HepG2 (cell line): ENCODE results near the gene EIF6. TPM values are rescaled to one million over a fixed set of nuclear protein-coding genes. Genes with fewer than 3 reads are reported as not detected.

ENCODE experiments used
- CHCHD3 ChIP-seq: sonication (generic); formaldehyde crosslinking; IDR thresholded peaks from 2 replicates; pipeline ENCODE4 v1.8.0; 2022; ENCODE audit warnings: mild to moderate bottlenecking, missing genetic modification reagents, moderate library complexity
- CREB3 ChIP-seq: sonication (generic); formaldehyde crosslinking; IDR thresholded peaks from 2 replicates; pipeline ENCODE4 v1.5.0; 2020; ENCODE audit warnings: missing genetic modification reagents
- CREM ChIP-seq, 2 experiments: sonication (generic) in 1 of 2; formaldehyde crosslinking in 1 of 2; IDR thresholded peaks; 2 replicates each; pipeline versions ENCODE4 v1.4.0 to v1.6.1; 2016 to 2020; ENCODE audit warnings: antibody characterized with exemption in 1 of 2, mild to moderate bottlenecking in 1 of 2, missing genetic modification reagents in 1 of 2
- HDAC2 ChIP-seq: sonication (generic); formaldehyde crosslinking; IDR thresholded peaks from 2 replicates; pipeline ENCODE4 v1.4.0; 2020; ENCODE audit warnings: missing genetic modification reagents
- HNRNPLL ChIP-seq: fragments of 200-400 bp; formaldehyde crosslinking; IDR thresholded peaks from 2 replicates; pipeline ENCODE4 v1.6.1; 2017; ENCODE audit warnings: mild to moderate bottlenecking, low read depth, low read length; ENCODE audit not compliant: poor library complexity, severe bottlenecking
- NR2F2 ChIP-seq: IDR thresholded peaks from 2 replicates; pipeline ENCODE4 v1.6.1; 2012; ENCODE audit warnings: low read depth, inconsistent platforms, borderline replicate concordance
- NRL ChIP-seq: sonication (generic); formaldehyde crosslinking; IDR thresholded peaks from 2 replicates; pipeline ENCODE4 v1.5.0; 2020; ENCODE audit warnings: missing genetic modification reagents, mild to moderate bottlenecking, moderate library complexity, borderline replicate concordance
- RXRA ChIP-seq: sonication (generic); formaldehyde crosslinking; IDR thresholded peaks from 2 replicates; pipeline ENCODE4 v1.5.1; 2020; ENCODE audit warnings: missing genetic modification reagents
- SALL1 ChIP-seq: sonication (generic); formaldehyde crosslinking; IDR thresholded peaks from 2 replicates; pipeline ENCODE4 v1.8.0; 2022; ENCODE audit warnings: mild to moderate bottlenecking, missing genetic modification reagents
- SMARCE1 ChIP-seq: fragments of 450-650 bp; IDR thresholded peaks from 2 replicates; pipeline ENCODE4 v1.6.1; 2017; ENCODE audit warnings: borderline replicate concordance
- ZFP1 ChIP-seq: IDR thresholded peaks from 2 replicates; pipeline ENCODE4 v1.6.1; 2016
- ZNF124 ChIP-seq: sonication (generic); formaldehyde crosslinking; IDR thresholded peaks from 2 replicates; pipeline ENCODE4 v1.4.0; 2020; ENCODE audit warnings: missing genetic modification reagents
- ZNF510 ChIP-seq: sonication (generic); formaldehyde crosslinking; IDR thresholded peaks from 2 replicates; pipeline ENCODE4 v1.4.0; 2020; ENCODE audit warnings: low read depth, mild to moderate bottlenecking, missing genetic modification reagents
- ZNF678 ChIP-seq: sonication (generic); formaldehyde crosslinking; IDR thresholded peaks from 2 replicates; pipeline ENCODE4 v1.4.0; 2020; ENCODE audit warnings: mild to moderate bottlenecking, missing genetic modification reagents
- ZNF710 ChIP-seq: sonication (generic); formaldehyde crosslinking; IDR thresholded peaks from 2 replicates; pipeline ENCODE4 v1.5.0; 2020; ENCODE audit warnings: mild to moderate bottlenecking, missing genetic modification reagents, borderline replicate concordance
- polyA plus RNA-seq, 8 experiments: library from polyadenylated mRNA; depleted of rRNA in 3 of 8; stranded (reverse) in 7 of 8; unstranded in 1 of 8; fragments of >200 nt; fragmentation: Illumina TruSeq in 4 of 8; extraction: Trizol in 4 of 8; gene quantifications; 2 replicates each; pipeline versions ENCODE4 v1.2.1 to v1.2.3, GENCODE V29; 2011 to 2016; ENCODE audit warnings: low read depth in 4 of 8, missing spikeins in 1 of 8, mixed read lengths in 1 of 8; ENCODE audit not compliant: insufficient read depth in 1 of 8
- total RNA-seq, 5 experiments: library from RNA; depleted of rRNA; stranded (reverse); fragments of >200 nt; fragmentation: Illumina TruSeq; extraction: Trizol; gene quantifications; 2 replicates each; pipeline ENCODE4 v1.2.3, GENCODE V29; 2016; ENCODE audit warnings: low read depth in 1 of 5
- TF ChIP-seq, protein P1 (sequence below): sonication (generic); formaldehyde crosslinking; IDR thresholded peaks from 2 replicates; pipeline ENCODE4 v1.9.0; 2021; ENCODE audit warnings: missing genetic modification reagents, mild to moderate bottlenecking, borderline replicate concordance
- TF ChIP-seq, protein P2 (sequence below): sonication (generic); formaldehyde crosslinking; IDR thresholded peaks from 2 replicates; pipeline ENCODE4 v1.5.0; 2020; ENCODE audit warnings: missing genetic modification reagents, mild to moderate bottlenecking, borderline replicate concordance
- TF ChIP-seq, protein P3 (sequence below): sonication (generic); formaldehyde crosslinking; IDR thresholded peaks from 2 replicates; pipeline ENCODE4 v1.4.0; 2020; ENCODE audit warnings: missing genetic modification reagents

Gene EIF6
- total and polyA plus RNA-seq, 2 of the 13 experiments (the other 11 are each of a cell fraction or from before 2014, with no cell fraction given): 462 to 466 TPM

- TF ChIP-seq SALL1 (CRISPR knock-in tag) (peak; percentile 89), NRL (peak; percentile 53; the same call in 1 of the 2 replicates), CREM (IDR thresholded peaks at IDR 0.05) (peak; percentile 79), CREM (CRISPR knock-in tag; IDR thresholded peaks at IDR 0.05) (no peak), HDAC2 (peak; percentile 70), RXRA (peak; percentile 90; the same call in 1 of the 2 replicates), NR2F2 (peak; percentile 64; the same call in 1 of the 2 replicates), ZNF678 (CRISPR knock-in tag) (peak; percentile 94; the same call in 1 of the 2 replicates), CREB3 (CRISPR knock-in tag) (no peak), ZFP1 (CRISPR knock-in tag) (peak; percentile 92), SMARCE1 (no peak), ZNF710 (CRISPR knock-in tag) (peak; percentile 89; the same call in 1 of the 2 replicates), CHCHD3 (CRISPR knock-in tag) (peak; percentile 98), ZNF510 (CRISPR knock-in tag) (peak; percentile 54; the same call in 1 of the 2 replicates), ZNF124 (CRISPR knock-in tag) (peak; percentile 60), HNRNPLL (peak; percentile 66)
- TF ChIP-seq, protein P1, sequence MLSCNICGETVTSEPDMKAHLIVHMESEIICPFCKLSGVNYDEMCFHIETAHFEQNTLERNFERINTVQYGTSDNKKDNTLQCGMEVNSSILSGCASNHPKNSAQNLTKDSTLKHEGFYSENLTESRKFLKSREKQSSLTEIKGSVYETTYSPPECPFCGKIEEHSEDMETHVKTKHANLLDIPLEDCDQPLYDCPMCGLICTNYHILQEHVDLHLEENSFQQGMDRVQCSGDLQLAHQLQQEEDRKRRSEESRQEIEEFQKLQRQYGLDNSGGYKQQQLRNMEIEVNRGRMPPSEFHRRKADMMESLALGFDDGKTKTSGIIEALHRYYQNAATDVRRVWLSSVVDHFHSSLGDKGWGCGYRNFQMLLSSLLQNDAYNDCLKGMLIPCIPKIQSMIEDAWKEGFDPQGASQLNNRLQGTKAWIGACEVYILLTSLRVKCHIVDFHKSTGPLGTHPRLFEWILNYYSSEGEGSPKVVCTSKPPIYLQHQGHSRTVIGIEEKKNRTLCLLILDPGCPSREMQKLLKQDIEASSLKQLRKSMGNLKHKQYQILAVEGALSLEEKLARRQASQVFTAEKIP (CRISPR knock-in tag): no peak
- TF ChIP-seq, protein P2, sequence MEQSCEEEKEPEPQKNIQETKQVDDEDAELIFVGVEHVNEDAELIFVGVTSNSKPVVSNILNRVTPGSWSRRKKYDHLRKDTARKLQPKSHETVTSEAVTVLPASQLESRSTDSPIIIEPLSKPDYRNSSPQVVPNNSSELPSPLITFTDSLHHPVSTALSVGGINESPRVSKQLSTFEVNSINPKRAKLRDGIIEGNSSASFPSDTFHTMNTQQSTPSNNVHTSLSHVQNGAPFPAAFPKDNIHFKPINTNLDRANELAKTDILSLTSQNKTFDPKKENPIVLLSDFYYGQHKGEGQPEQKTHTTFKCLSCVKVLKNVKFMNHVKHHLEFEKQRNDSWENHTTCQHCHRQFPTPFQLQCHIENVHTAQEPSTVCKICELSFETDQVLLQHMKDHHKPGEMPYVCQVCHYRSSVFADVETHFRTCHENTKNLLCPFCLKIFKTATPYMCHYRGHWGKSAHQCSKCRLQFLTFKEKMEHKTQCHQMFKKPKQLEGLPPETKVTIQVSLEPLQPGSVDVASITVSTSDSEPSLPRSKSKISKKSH (CRISPR knock-in tag): peak; percentile 89; the same call in 1 of the 2 replicates
- TF ChIP-seq, protein P3, sequence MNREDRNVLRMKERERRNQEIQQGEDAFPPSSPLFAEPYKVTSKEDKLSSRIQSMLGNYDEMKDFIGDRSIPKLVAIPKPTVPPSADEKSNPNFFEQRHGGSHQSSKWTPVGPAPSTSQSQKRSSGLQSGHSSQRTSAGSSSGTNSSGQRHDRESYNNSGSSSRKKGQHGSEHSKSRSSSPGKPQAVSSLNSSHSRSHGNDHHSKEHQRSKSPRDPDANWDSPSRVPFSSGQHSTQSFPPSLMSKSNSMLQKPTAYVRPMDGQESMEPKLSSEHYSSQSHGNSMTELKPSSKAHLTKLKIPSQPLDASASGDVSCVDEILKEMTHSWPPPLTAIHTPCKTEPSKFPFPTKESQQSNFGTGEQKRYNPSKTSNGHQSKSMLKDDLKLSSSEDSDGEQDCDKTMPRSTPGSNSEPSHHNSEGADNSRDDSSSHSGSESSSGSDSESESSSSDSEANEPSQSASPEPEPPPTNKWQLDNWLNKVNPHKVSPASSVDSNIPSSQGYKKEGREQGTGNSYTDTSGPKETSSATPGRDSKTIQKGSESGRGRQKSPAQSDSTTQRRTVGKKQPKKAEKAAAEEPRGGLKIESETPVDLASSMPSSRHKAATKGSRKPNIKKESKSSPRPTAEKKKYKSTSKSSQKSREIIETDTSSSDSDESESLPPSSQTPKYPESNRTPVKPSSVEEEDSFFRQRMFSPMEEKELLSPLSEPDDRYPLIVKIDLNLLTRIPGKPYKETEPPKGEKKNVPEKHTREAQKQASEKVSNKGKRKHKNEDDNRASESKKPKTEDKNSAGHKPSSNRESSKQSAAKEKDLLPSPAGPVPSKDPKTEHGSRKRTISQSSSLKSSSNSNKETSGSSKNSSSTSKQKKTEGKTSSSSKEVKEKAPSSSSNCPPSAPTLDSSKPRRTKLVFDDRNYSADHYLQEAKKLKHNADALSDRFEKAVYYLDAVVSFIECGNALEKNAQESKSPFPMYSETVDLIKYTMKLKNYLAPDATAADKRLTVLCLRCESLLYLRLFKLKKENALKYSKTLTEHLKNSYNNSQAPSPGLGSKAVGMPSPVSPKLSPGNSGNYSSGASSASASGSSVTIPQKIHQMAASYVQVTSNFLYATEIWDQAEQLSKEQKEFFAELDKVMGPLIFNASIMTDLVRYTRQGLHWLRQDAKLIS: no peak; the same call in none of the 2 replicates
Observed at GRCh38 chr20:35284267-35284991, at the start of gene EIF6 (continued).
